H1 (cell line): ENCODE measurements around the gene BHMT2. TPM values are rescaled to one million over a fixed set of nuclear protein-coding genes. Genes with fewer than 3 reads are reported as not detected.

Experiments
- CTCF ChIA-PET: fragments of 300-600 bp; sonication (Branson Sonifier 250); formaldehyde crosslinking; loops from one replicate; lab custom pipeline; 2021; ENCODE audit not compliant: partially characterized antibody; lab: Charles Lee
- POLR2A ChIA-PET: fragments of 300-600 bp; sonication (Branson Sonifier 250); formaldehyde crosslinking; loops from one replicate; lab custom pipeline; 2021; ENCODE audit warnings: inconsistent platforms; ENCODE audit not compliant: partially characterized antibody; lab: Charles Lee
- DNase-seq, 2 experiments: peaks; one replicate each; pipeline versions ENCODE4 v3.0.0 to v3.0.0-alpha.2; 2010 to 2022; ENCODE audit warnings: low spot score in 2 of 2, low read depth in 1 of 2, mixed read lengths in 1 of 2
- FAIRE-seq: peaks from 2 replicates; lab custom pipeline; 2011; peaks lifted over from hg19 to GRCh38; lab: Jason Lieb, UNC
- H2AFZ ChIP-seq: 2 replicates; pipeline ENCODE4 v1.8.1; 2012; ENCODE audit warnings: low read length, inconsistent platforms
- H2AK5ac ChIP-seq: 2 replicates; pipeline ENCODE4 v1.6.1; 2013; ENCODE audit warnings: low read depth, low read length
- H2BK120ac ChIP-seq: replicated peaks from 2 replicates; pipeline ENCODE3; 2013; ENCODE audit warnings: low read depth, low read length, inconsistent platforms
- H2BK12ac ChIP-seq: 2 replicates; pipeline ENCODE4 v1.6.1; 2013; ENCODE audit warnings: low read depth, low read length
- H2BK15ac ChIP-seq: 2 replicates; pipeline ENCODE4 v1.6.1; 2013; ENCODE audit warnings: low read length
- H2BK20ac ChIP-seq: 2 replicates; pipeline ENCODE4 v1.6.1; 2013; ENCODE audit warnings: low read length
- H2BK5ac ChIP-seq: 2 replicates; pipeline ENCODE4 v1.6.1; 2013; ENCODE audit warnings: low read depth, low read length
- H3K14ac ChIP-seq: 2 replicates; pipeline ENCODE4 v1.6.1; 2013; ENCODE audit warnings: inconsistent platforms; ENCODE audit not compliant: insufficient read length
- H3K18ac ChIP-seq: 2 replicates; pipeline ENCODE4 v1.6.1; 2013; ENCODE audit warnings: low read length; ENCODE audit errors: extremely low read depth
- H3K23ac ChIP-seq: 2 replicates; pipeline ENCODE4 v1.6.1; 2013; ENCODE audit warnings: inconsistent platforms; ENCODE audit not compliant: insufficient read length
- H3K23me2 ChIP-seq: 2 replicates; pipeline ENCODE4 v1.6.1; 2013; ENCODE audit warnings: low read depth, low read length
- H3K27ac ChIP-seq: 2 replicates; pipeline ENCODE4 v1.6.1; 2011; ENCODE audit warnings: low read depth, low read length, inconsistent platforms
- H3K27me3 ChIP-seq, 4 experiments: replicated peaks in 1 of 4; 1 replicate in 1 of 4; 2 replicates in 3 of 4; pipeline versions ENCODE4 v1.6.1 to v1.8.1; 2011 to 2013; ENCODE audit warnings: low read length in 3 of 4, mild to moderate bottlenecking in 3 of 4, inconsistent platforms in 2 of 4, mixed read lengths in 2 of 4, moderate library complexity in 1 of 4; ENCODE audit not compliant: control insufficient read depth in 3 of 4, insufficient read depth in 3 of 4; ENCODE audit errors: extremely low read depth in 1 of 4
- H3K36me3 ChIP-seq, 4 experiments: 2 replicates each; pipeline versions ENCODE4 v1.6.1 to v1.8.1; 2011 to 2013; ENCODE audit warnings: mild to moderate bottlenecking in 4 of 4, low read length in 3 of 4, moderate library complexity in 2 of 4, control low read depth in 1 of 4, inconsistent platforms in 1 of 4; ENCODE audit not compliant: insufficient read depth in 4 of 4, control insufficient read depth in 2 of 4
- H3K4ac ChIP-seq: replicated peaks from 2 replicates; pipeline ENCODE3; 2013; ENCODE audit warnings: low read length, low read depth, mixed read lengths, inconsistent platforms; ENCODE audit not compliant: insufficient read length
- H3K4me1 ChIP-seq, 4 experiments: replicated peaks in 1 of 4; 1 replicate in 1 of 4; 2 replicates in 3 of 4; pipeline versions ENCODE4 v1.6.1 to v1.8.1; 2011 to 2013; ENCODE audit warnings: low read length in 3 of 4, inconsistent platforms in 2 of 4, mixed read lengths in 1 of 4; ENCODE audit not compliant: insufficient read depth in 4 of 4, control insufficient read depth in 3 of 4
- H3K4me2 ChIP-seq, 2 experiments: 2 replicates each; pipeline versions ENCODE4 v1.6.1 to v1.8.1; 2011 to 2013; ENCODE audit warnings: low read depth in 2 of 2, low read length in 2 of 2, control low read depth in 1 of 2, inconsistent platforms in 1 of 2, mild to moderate bottlenecking in 1 of 2; ENCODE audit not compliant: insufficient read depth in 1 of 2
- H3K4me3 ChIP-seq, 4 experiments: fragments of 200-600, 300-600 bp in 1 of 4; sonication (generic), shearing (Covaris generic), sonication (Bioruptor Twin) in 1 of 4; 2 replicates each; pipeline versions ENCODE4 v1.5.1 to v1.8.1; 2011 to 2016; ENCODE audit warnings: low read length in 4 of 4, low read depth in 3 of 4, control low read depth in 2 of 4, inconsistent platforms in 2 of 4, mild to moderate bottlenecking in 2 of 4, mixed read lengths in 1 of 4, moderate library complexity in 1 of 4; ENCODE audit not compliant: insufficient read depth in 2 of 4; ENCODE audit errors: extremely low read depth in 1 of 4
- H3K56ac ChIP-seq: replicated peaks from 2 replicates; pipeline ENCODE3; 2013; ENCODE audit warnings: low read depth, mild to moderate bottlenecking, mixed read lengths, low read length, inconsistent platforms; ENCODE audit not compliant: insufficient read length
- H3K79me1 ChIP-seq: 2 replicates; pipeline ENCODE4 v1.6.1; 2013; ENCODE audit warnings: low read depth, low read length, control low read depth
- H3K79me2 ChIP-seq, 2 experiments: 2 replicates each; pipeline versions ENCODE4 v1.6.1 to v1.8.1; 2012 to 2013; ENCODE audit warnings: low read length in 2 of 2, mild to moderate bottlenecking in 2 of 2, inconsistent platforms in 1 of 2; ENCODE audit not compliant: insufficient read depth in 2 of 2, control insufficient read depth in 1 of 2
- H3K9ac ChIP-seq, 4 experiments: replicated peaks in 1 of 4; 1 replicate in 1 of 4; 2 replicates in 3 of 4; pipeline versions ENCODE4 v1.6.1 to v1.8.1; 2011 to 2013; ENCODE audit warnings: low read depth in 3 of 4, low read length in 3 of 4, control low read depth in 2 of 4, mild to moderate bottlenecking in 2 of 4, moderate library complexity in 2 of 4, inconsistent platforms in 1 of 4; ENCODE audit errors: extremely low read depth in 1 of 4
- H3K9me3 ChIP-seq, 2 experiments: 2 replicates each; pipeline versions ENCODE4 v1.6.1 to v1.8.1; 2012 to 2013; ENCODE audit warnings: mild to moderate bottlenecking in 2 of 2, moderate library complexity in 2 of 2, control low read depth in 1 of 2, inconsistent platforms in 1 of 2, low read depth in 1 of 2, low read length in 1 of 2, mixed read lengths in 1 of 2; ENCODE audit not compliant: insufficient read depth in 2 of 2
- H4K20me1 ChIP-seq, 2 experiments: replicated peaks in 1 of 2; 2 replicates each; pipeline versions ENCODE3 to v1.8.1; 2011 to 2013; ENCODE audit warnings: inconsistent platforms in 2 of 2, low read length in 2 of 2, mild to moderate bottlenecking in 1 of 2; ENCODE audit not compliant: insufficient read depth in 2 of 2, control insufficient read depth in 1 of 2
- H4K5ac ChIP-seq: 2 replicates; pipeline ENCODE4 v1.6.1; 2013; ENCODE audit warnings: low read length, low read depth, mixed read lengths, inconsistent platforms; ENCODE audit not compliant: insufficient read length
- H4K8ac ChIP-seq: 2 replicates; pipeline ENCODE4 v1.8.0; 2013; ENCODE audit warnings: mild to moderate bottlenecking, moderate library complexity, low read length, inconsistent platforms; ENCODE audit not compliant: insufficient read depth; ENCODE audit errors: extremely low read depth
- H4K91ac ChIP-seq: replicated peaks from 2 replicates; pipeline ENCODE3; 2013; ENCODE audit warnings: low read length, mixed read lengths, inconsistent platforms; ENCODE audit not compliant: insufficient read length
- BCL11A ChIP-seq, 2 experiments: IDR thresholded peaks; one replicate each; pipeline ENCODE4 v1.6.1; 2011; ENCODE audit warnings: low read depth in 2 of 2, low read length in 2 of 2, mild to moderate bottlenecking in 2 of 2
- CBX5 ChIP-seq: fragments of 300-800, 300-1000 bp; sonication (generic); IDR thresholded peaks from 2 replicates; pipeline ENCODE4 v1.7.1; 2016; ENCODE audit warnings: antibody characterized with exemption, low read length, low read depth
- CEBPB ChIP-seq: IDR thresholded peaks from 2 replicates; pipeline ENCODE4 v1.6.1; 2012; ENCODE audit warnings: low read depth, low read length
- E2F6 ChIP-seq: IDR thresholded peaks from 2 replicates; pipeline ENCODE4 v1.6.1; 2012; ENCODE audit warnings: inconsistent platforms
- EGR1 ChIP-seq: IDR thresholded peaks from 2 replicates; pipeline ENCODE4 v1.6.1; 2011; ENCODE audit warnings: low read depth, low read length, borderline replicate concordance
- FOSL1 ChIP-seq: IDR thresholded peaks from 2 replicates; pipeline ENCODE4 v1.6.1; 2011; ENCODE audit warnings: mild to moderate bottlenecking, low read depth, low read length, moderate library complexity; ENCODE audit not compliant: insufficient read depth
- GABPA ChIP-seq: IDR thresholded peaks from 2 replicates; pipeline ENCODE4 v1.6.1; 2011; ENCODE audit warnings: mild to moderate bottlenecking, low read length, moderate library complexity, borderline replicate concordance; ENCODE audit not compliant: insufficient read depth
- GTF2F1 ChIP-seq: IDR thresholded peaks from 2 replicates; pipeline ENCODE4 v1.6.1; 2012; ENCODE audit warnings: low read depth, low read length, improper control_type of control experiment, borderline replicate concordance
- JUN ChIP-seq: IDR thresholded peaks from 2 replicates; pipeline ENCODE4 v1.6.1; 2011; ENCODE audit warnings: low read depth, mild to moderate bottlenecking, improper control_type of control experiment, low read length
- PHF8 ChIP-seq: fragments of 200-600 bp; sonication (generic); conservative IDR thresholded peaks from 2 replicates; pipeline ENCODE4 v1.7.1; 2012; ENCODE audit warnings: low read depth, mild to moderate bottlenecking, inconsistent platforms, low read length, moderate library complexity
- POLR2AphosphoS5 ChIP-seq: IDR thresholded peaks from 2 replicates; pipeline ENCODE4 v1.6.1; 2011; ENCODE audit warnings: low read depth, low read length
- SIN3A ChIP-seq, 2 experiments: IDR thresholded peaks in 1 of 2; conservative IDR thresholded peaks in 1 of 2; 2 replicates each; pipeline ENCODE4 v1.6.1; 2011 to 2012; ENCODE audit warnings: low read length in 2 of 2, improper control_type of control experiment in 1 of 2, low read depth in 1 of 2, mild to moderate bottlenecking in 1 of 2
- SP1 ChIP-seq: IDR thresholded peaks from 2 replicates; pipeline ENCODE4 v1.6.1; 2011; ENCODE audit warnings: low read depth, low read length
- SUZ12 ChIP-seq: fragments of 200-600 bp; sonication (generic); IDR thresholded peaks from 2 replicates; pipeline ENCODE4 v1.6.1; 2012; ENCODE audit warnings: mild to moderate bottlenecking, inconsistent platforms, low read length, moderate library complexity, mixed read lengths
- TAF1 ChIP-seq: IDR thresholded peaks from 2 replicates; pipeline ENCODE4 v1.6.1; 2011; ENCODE audit warnings: mild to moderate bottlenecking, low read depth, low read length
- WGBS, 2 experiments: shearing (Covaris generic) in 1 of 2; methylation state at CpG; one replicate each; pipeline versions ENCODE4 v1.1.6 to v1.1.7; 2013 to 2015; ENCODE audit warnings: low lambda C conversion rate in 2 of 2, mixed read lengths in 2 of 2, inconsistent platforms in 1 of 2, low coverage in 1 of 2, missing lambda C conversion rate in 1 of 2; ENCODE audit not compliant: insufficient replicate concordance in 2 of 2, insufficient coverage in 1 of 2, insufficient read length in 1 of 2; ENCODE audit errors: extremely low coverage in 1 of 2, missing lambda C conversion rate in 1 of 2; 5-methylcytosine and 5-hydroxymethylcytosine counted together
- polyA plus RNA-seq, 7 experiments: library from polyadenylated mRNA; depleted of rRNA in 3 of 7; stranded (reverse) in 5 of 7; unstranded in 2 of 7; fragments of >200 nt in 5 of 7; fragments of 200-250 nt in 2 of 7; gene quantifications; 1 replicate in 5 of 7; 2 replicates in 1 of 7; 4 replicates in 1 of 7; pipeline versions ENCODE4 v1.2.1 to v1.2.3, GENCODE V29; 2011 to 2013; ENCODE audit warnings: missing spikeins in 2 of 7, mixed read lengths in 2 of 7
- total RNA-seq: library from RNA; stranded (reverse); fragmentation: NEBNext Ultra II Directional; extraction: Animal tissue kit (Norgen Biotek cat#: 25700); gene quantifications from 2 replicates; pipeline ENCODE4 v1.2.1, GENCODE V29; 2021

The BHMT2 gene
- total and polyA plus RNA-seq, 2 of the 8 experiments (the other 6 are each of a cell fraction or from before 2014, with no cell fraction given), result 0.11 TPM; not detected in 1

GRCh38 chr5:79053321-79053720 is 16.2 kb upstream of the BHMT2 start:
- no peak overlapping the region for H4K8ac ChIP-seq
- H2BK12ac ChIP-seq, result no peak overlapping the region
- no peaks in the 10 kb centered on the region for H3K23me2 ChIP-seq
- no peak overlapping the region for H3K4me3 ChIP-seq
- FAIRE-seq (no peak), DNase-seq (no peak)
- H3K23ac ChIP-seq, result no peak overlapping the region
- no peak overlapping the region for H3K4ac ChIP-seq
- no peak overlapping the region for H2AK5ac ChIP-seq
- ChIA-PET POLR2A (no interaction called here), CTCF (interaction anchor here (0.8 kb wide), 1 partner anchor 42 kb away, joined by 3 read pairs; no protein-coding TSS in a partner anchor)
- H3K36me3 ChIP-seq, result no peaks in the 10 kb centered on the region
- H2BK15ac ChIP-seq, result no peak overlapping the region
- no peak overlapping the region for H3K27ac ChIP-seq
- no peak overlapping the region for H2AFZ ChIP-seq
- no peak overlapping the region for H2BK120ac ChIP-seq
- no peak overlapping the region for H4K91ac ChIP-seq
- no peak overlapping the region for H3K56ac ChIP-seq
- no peaks in the 10 kb centered on the region for H3K27me3 ChIP-seq
- H3K79me2 ChIP-seq, result no peaks in the 10 kb centered on the region
- H3K4me1 ChIP-seq, result no peaks in the 10 kb centered on the region
- H3K4me2 ChIP-seq, result no peak overlapping the region
- no peaks in the 10 kb centered on the region for H3K9me3 ChIP-seq
- H4K20me1 ChIP-seq, result no peaks in the 10 kb centered on the region
- H3K9ac ChIP-seq, result no peak overlapping the region
- H4K5ac ChIP-seq, result no peak overlapping the region
- H2BK20ac ChIP-seq, result no peak overlapping the region
- H3K79me1 ChIP-seq, result no peaks in the 10 kb centered on the region
- no peak overlapping the region for H3K14ac ChIP-seq
- H3K18ac ChIP-seq, result no peak overlapping the region
- 87% methylated on average over 4 of the region's 4 CpGs; no CpG with 5 or more reads in 1 of the 2 experiments for WGBS, 2 experiments
- H2BK5ac ChIP-seq, result no peak overlapping the region
- no peak for TF ChIP-seq CEBPB
- no peak for TF ChIP-seq SUZ12
- TF ChIP-seq SP1, result no peak
- no peak for TF ChIP-seq EGR1
- TF ChIP-seq FOSL1, result no peak
- TF ChIP-seq SIN3A (conservative IDR thresholded peaks at IDR 0.05 in 1 of 2, IDR thresholded peaks at IDR 0.05 in 1 of 2; ENCODE audit: low read depth in 1 of 2, low read length in 2 of 2), result no peak
- no peak for TF ChIP-seq POLR2AphosphoS5
- no peak for TF ChIP-seq PHF8
- TF ChIP-seq GTF2F1, result no peak
- TF ChIP-seq GABPA, result no peak
- TF ChIP-seq JUN, result no peak
- no peak for TF ChIP-seq CBX5
- no peak for TF ChIP-seq E2F6
- TF ChIP-seq BCL11A (IDR thresholded peaks at IDR 0.05; ENCODE audit: low read depth in 2 of 2, low read length in 2 of 2), result no peak
- TF ChIP-seq TAF1, result no peak
